ENCODE data around the gene DDRGK1. TPM values are rescaled to one million over a fixed set of nuclear protein-coding genes. Genes with fewer than 3 reads are reported as not detected.

Gene DDRGK1
- total RNA-seq, 1 experiment from 2014 or later, result 65.5 TPM

DNA sequence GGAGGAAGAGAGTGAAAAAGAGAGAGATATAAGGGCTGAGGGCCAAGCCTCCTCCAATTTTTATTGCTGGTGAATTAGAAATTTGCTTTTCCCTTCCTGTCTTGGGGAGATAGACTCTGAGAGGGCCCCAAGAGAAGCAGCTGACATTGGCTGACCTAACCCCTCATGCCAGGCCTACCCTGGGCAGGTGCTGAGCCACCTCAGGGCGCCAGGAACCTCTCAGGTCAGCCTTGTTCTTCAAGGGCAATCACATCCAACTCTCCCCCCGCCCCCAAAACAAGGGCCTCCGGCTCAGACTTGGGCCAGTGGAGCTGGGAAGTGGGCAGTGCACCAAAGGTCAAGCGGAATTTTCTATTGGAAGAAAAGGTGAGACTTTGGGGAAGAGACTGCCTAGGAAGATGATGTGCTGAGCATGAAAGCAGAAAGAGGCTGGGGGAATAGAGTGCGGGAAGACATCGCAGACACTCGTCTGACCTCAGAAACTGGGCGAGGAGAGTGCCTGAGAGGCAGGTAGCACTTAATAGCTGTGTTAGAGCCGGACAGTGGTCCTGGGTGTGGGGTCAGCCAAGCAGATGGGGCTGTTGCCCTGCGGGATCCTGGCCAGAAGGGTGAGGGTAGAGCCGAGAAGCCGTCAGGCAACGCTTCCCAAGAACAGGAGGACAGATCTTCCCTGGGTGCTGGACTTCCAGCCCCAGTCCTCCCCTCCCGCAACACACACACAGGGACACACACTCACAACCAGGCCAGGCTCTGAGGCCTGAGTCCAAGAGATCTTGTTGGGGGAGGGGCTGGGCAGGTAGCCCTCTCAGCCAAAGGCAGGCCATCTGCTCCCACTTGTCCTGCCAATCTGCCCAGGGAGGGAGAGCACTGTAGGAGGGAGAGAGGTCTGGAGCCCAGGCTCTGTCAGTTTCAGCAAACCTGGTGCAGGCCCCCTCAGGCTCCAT is 41.1 kb downstream of the DDRGK1 start:
- in situ Hi-C loops (cut with HindIII; ENCODE audit: low pct_unique_long_range_greater_than_20kb, low sequenced_read_pairs), result no loop called here
- TF ChIP-seq, protein P1, sequence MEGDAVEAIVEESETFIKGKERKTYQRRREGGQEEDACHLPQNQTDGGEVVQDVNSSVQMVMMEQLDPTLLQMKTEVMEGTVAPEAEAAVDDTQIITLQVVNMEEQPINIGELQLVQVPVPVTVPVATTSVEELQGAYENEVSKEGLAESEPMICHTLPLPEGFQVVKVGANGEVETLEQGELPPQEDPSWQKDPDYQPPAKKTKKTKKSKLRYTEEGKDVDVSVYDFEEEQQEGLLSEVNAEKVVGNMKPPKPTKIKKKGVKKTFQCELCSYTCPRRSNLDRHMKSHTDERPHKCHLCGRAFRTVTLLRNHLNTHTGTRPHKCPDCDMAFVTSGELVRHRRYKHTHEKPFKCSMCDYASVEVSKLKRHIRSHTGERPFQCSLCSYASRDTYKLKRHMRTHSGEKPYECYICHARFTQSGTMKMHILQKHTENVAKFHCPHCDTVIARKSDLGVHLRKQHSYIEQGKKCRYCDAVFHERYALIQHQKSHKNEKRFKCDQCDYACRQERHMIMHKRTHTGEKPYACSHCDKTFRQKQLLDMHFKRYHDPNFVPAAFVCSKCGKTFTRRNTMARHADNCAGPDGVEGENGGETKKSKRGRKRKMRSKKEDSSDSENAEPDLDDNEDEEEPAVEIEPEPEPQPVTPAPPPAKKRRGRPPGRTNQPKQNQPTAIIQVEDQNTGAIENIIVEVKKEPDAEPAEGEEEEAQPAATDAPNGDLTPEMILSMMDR (IDR thresholded peaks at IDR 0.05), result no peak
- TF ChIP-seq TCF7L2 (IDR thresholded peaks at IDR 0.05; ENCODE audit: low read depth, low read length), result no peak
- H3K27me3 ChIP-seq (ENCODE audit: control insufficient read depth, insufficient read depth, low read length), result no peaks in the 10 kb centered on the region
- BruUV-seq (replicated peaks), result no TSS peak
- H3K4me3 ChIP-seq (ENCODE audit: low read depth in 2 of 2, low read length in 2 of 2), result no peak overlapping the region
- H3K27ac ChIP-seq (ENCODE audit: low read length), result no peak overlapping the region
- intact Hi-C loops (cut with micrococcal nuclease; ENCODE audit: unreplicated experiment), result no loop called here
- DNase-seq (ENCODE audit: low read depth, low spot score) (no peak), ATAC-seq (no peak)
- ChIA-PET POLR2A (no interaction called here), CTCF (interaction anchor here (0.6 kb wide), 1 partner anchor 9 kb away, joined by 3 read pairs; no protein-coding TSS in a partner anchor)
- H3K36me3 ChIP-seq (ENCODE audit: control insufficient read depth, insufficient read depth, low read length), result peaks cover 7% of the 10 kb centered on the region; the same call in 1 of the 2 replicates
- 0 out of 2 replicates have a peak, but pooled peaks cover 2% of the 10 kb centered on the region for H3K4me1 ChIP-seq (ENCODE audit: control insufficient read depth, insufficient read depth, low read length)
- H3K9me3 ChIP-seq (ENCODE audit: control insufficient read depth, insufficient read depth, low read depth, low read length), result no peaks in the 10 kb centered on the region

DNA sequence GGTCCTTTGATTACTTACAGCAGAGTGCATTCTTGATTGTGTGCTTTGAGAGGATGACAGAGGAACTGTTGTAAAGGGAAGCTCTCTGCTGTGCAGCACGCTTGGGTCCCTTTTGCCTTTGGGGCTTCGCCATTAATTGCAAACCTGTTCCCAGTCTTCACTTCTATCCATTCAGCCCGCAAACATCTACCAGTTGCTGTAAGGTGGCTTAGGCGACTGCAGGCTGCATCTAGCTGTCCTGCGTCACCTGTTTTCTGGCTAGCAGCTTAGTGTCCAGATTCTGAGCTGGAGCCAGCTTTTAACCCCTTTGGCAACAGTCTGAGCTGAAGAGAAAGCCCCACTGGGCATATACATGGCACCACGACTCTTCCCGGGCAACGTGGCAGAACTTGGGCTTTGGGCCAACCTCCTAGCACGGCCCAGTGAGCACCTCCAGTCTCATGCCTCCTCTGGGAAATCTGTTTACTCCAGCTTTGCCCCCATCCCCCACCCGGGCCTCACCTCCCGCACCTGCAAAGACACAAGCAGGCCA is 42.3 kb downstream of the DDRGK1 start:
- Histone ChIP-seq H3K9me3 (ENCODE audit: control insufficient read depth, insufficient read depth, low read depth, low read length) (no peaks in the 10 kb centered on the region), H3K4me1 (ENCODE audit: control insufficient read depth, insufficient read depth, low read length) (peaks cover 13% of the 10 kb centered on the region), H3K36me3 (ENCODE audit: control insufficient read depth, insufficient read depth, low read length) (peaks cover 7% of the 10 kb centered on the region; the same call in 1 of the 2 replicates), H3K27me3 (ENCODE audit: control insufficient read depth, insufficient read depth, low read length) (no peaks in the 10 kb centered on the region), H3K27ac (ENCODE audit: low read length) (no peak overlapping the region), H3K4me3 (ENCODE audit: low read depth in 2 of 2, low read length in 2 of 2) (no peak overlapping the region)
- in situ Hi-C loops (cut with HindIII; ENCODE audit: low pct_unique_long_range_greater_than_20kb, low sequenced_read_pairs) (no loop called here), intact Hi-C loops (cut with micrococcal nuclease; ENCODE audit: unreplicated experiment) (no loop called here)
- TF ChIP-seq POLR2AphosphoS5 (IDR thresholded peaks at IDR 0.05; ENCODE audit: low read depth, low read length), result no peak
- TF ChIP-seq SIN3A (IDR thresholded peaks at IDR 0.05; ENCODE audit: borderline replicate concordance, insufficient read depth, low read depth, low read length), result no peak
- TF ChIP-seq, protein P2, sequence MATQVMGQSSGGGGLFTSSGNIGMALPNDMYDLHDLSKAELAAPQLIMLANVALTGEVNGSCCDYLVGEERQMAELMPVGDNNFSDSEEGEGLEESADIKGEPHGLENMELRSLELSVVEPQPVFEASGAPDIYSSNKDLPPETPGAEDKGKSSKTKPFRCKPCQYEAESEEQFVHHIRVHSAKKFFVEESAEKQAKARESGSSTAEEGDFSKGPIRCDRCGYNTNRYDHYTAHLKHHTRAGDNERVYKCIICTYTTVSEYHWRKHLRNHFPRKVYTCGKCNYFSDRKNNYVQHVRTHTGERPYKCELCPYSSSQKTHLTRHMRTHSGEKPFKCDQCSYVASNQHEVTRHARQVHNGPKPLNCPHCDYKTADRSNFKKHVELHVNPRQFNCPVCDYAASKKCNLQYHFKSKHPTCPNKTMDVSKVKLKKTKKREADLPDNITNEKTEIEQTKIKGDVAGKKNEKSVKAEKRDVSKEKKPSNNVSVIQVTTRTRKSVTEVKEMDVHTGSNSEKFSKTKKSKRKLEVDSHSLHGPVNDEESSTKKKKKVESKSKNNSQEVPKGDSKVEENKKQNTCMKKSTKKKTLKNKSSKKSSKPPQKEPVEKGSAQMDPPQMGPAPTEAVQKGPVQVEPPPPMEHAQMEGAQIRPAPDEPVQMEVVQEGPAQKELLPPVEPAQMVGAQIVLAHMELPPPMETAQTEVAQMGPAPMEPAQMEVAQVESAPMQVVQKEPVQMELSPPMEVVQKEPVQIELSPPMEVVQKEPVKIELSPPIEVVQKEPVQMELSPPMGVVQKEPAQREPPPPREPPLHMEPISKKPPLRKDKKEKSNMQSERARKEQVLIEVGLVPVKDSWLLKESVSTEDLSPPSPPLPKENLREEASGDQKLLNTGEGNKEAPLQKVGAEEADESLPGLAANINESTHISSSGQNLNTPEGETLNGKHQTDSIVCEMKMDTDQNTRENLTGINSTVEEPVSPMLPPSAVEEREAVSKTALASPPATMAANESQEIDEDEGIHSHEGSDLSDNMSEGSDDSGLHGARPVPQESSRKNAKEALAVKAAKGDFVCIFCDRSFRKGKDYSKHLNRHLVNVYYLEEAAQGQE (IDR thresholded peaks at IDR 0.05; ENCODE audit: insufficient read depth in 1 of 2, low read depth in 2 of 2, low read length in 1 of 2), result no peak
- TF ChIP-seq, protein P1 (IDR thresholded peaks at IDR 0.05), result no peak
- TF ChIP-seq TCF7L2 (IDR thresholded peaks at IDR 0.05; ENCODE audit: low read depth, low read length), result no peak
- CTCF ChIA-PET, result no interaction called here
- DNase-seq (ENCODE audit: low read depth, low spot score), result no peak
- POLR2A ChIA-PET, result no interaction called here
- BruUV-seq (replicated peaks), result no TSS peak
- no peak for ATAC-seq
